ENCODE data around the gene ACAN. TPM values are rescaled to one million over a fixed set of nuclear protein-coding genes. Genes with fewer than 3 reads are reported as not detected.

ACAN gene
- polyA plus RNA-seq, 1 of the 3 experiments (the other 2 are of a cell fraction) = not detected

GRCh38 chr15:88877415-88877814 is 74.2 kb downstream of the ACAN start:
- H3K27me3 ChIP-seq (ENCODE audit: insufficient read depth) = peaks cover 8% of the 10 kb centered on the region; the same call in 1 of the 2 replicates
- H2AFZ ChIP-seq (ENCODE audit: low read depth) = no peak overlapping the region
- no peaks in the 10 kb centered on the region for H3F3A ChIP-seq (replicated peaks; ENCODE audit: insufficient read depth)
- POLR2A ChIA-PET = no interaction called here
- no peaks in the 10 kb centered on the region for H3K4me1 ChIP-seq (ENCODE audit: control insufficient read depth in 1 of 2, insufficient read depth in 2 of 2, low read depth in 1 of 2, low read length in 1 of 2)
- no peaks in the 10 kb centered on the region for H3K9me2 ChIP-seq
- H3K9me3 ChIP-seq = no peaks in the 10 kb centered on the region
- no peaks in the 10 kb centered on the region for H4K20me1 ChIP-seq (ENCODE audit: insufficient read depth)
- TF ChIP-seq EZH2phosphoT487 (IDR thresholded peaks at IDR 0.05; ENCODE audit: borderline replicate concordance, low read depth) (no peak), RFX5 (IDR thresholded peaks at IDR 0.05; ENCODE audit: low read length) (no peak), ZBTB33 (IDR thresholded peaks at IDR 0.05; ENCODE audit: borderline replicate concordance, low read depth) (no peak), TAF1 (IDR thresholded peaks at IDR 0.05; ENCODE audit: borderline replicate concordance, low read depth, low read length) (no peak), MXI1 (IDR thresholded peaks at IDR 0.05; ENCODE audit: low read depth, low read length) (no peak), TEAD4 (IDR thresholded peaks at IDR 0.05; ENCODE audit: borderline replicate concordance, insufficient read depth) (no peak), RCOR1 (IDR thresholded peaks at IDR 0.05; ENCODE audit: low read length) (no peak), USF2 (IDR thresholded peaks at IDR 0.05; ENCODE audit: borderline replicate concordance, low read depth, low read length) (no peak), NRF1 (IDR thresholded peaks at IDR 0.05; ENCODE audit: low read depth, low read length) (no peak), GABPA (IDR thresholded peaks at IDR 0.05; ENCODE audit: low read depth) (no peak), JUND (IDR thresholded peaks at IDR 0.05) (no peak), USF1 (IDR thresholded peaks at IDR 0.05; ENCODE audit: borderline replicate concordance, low read depth) (no peak), CHD2 (IDR thresholded peaks at IDR 0.05; ENCODE audit: low read length, partially characterized antibody) (no peak), NFIC (IDR thresholded peaks at IDR 0.05; ENCODE audit: borderline replicate concordance) (no peak), GATA2 (CRISPR knock-in tag; IDR thresholded peaks at IDR 0.05) (no peak), RAD21 (IDR thresholded peaks at IDR 0.05; ENCODE audit: low read length) (no peak), MEF2A (IDR thresholded peaks at IDR 0.05; ENCODE audit: borderline replicate concordance, low read depth) (no peak), SIN3A (IDR thresholded peaks at IDR 0.05; ENCODE audit: borderline replicate concordance, low read depth, low read length) (no peak), PBX3 (IDR thresholded peaks at IDR 0.05) (no peak)
- no peak overlapping the region for H3K9ac ChIP-seq
- CTCF ChIA-PET = interaction anchor here (1.7 to 2.5 kb wide), 5 partner anchors 11 to 220 kb away, joined by 4 to 14 read pairs (median 7); partner anchors contain the start of gene HAPLN3
- no peaks in the 10 kb centered on the region for H3K79me2 ChIP-seq (ENCODE audit: insufficient read depth)
- H3K4me2 ChIP-seq = no peak overlapping the region
- WGBS (ENCODE audit: low lambda C conversion rate) = 77% methylated on average over 9 of the region's 11 CpGs
- no peak overlapping the region for H3K27ac ChIP-seq (ENCODE audit: low read depth in 2 of 2, low read length in 1 of 2)
- H3K4me3 ChIP-seq (ENCODE audit: low read depth in 2 of 2, low read length in 1 of 2) = no peak overlapping the region
- no peak for DNase-seq
- no peaks in the 10 kb centered on the region for H3K36me3 ChIP-seq (replicated peaks in 1 of 2; ENCODE audit: control insufficient read depth in 1 of 2, insufficient read depth in 2 of 2, low read length in 1 of 2)

Data from SK-N-SH (cell line).